ENCODE measurements around the gene EXD3. TPM values are rescaled to one million over a fixed set of nuclear protein-coding genes. Genes with fewer than 3 reads are reported as not detected.
A peak's percentile ranks its signal among the peaks of the same experiment; 100 is the strongest.

EXD3 gene
- total and polyA plus RNA-seq, 2 donors from 2014 or later = 18.9 to 44.5 TPM

DNA sequence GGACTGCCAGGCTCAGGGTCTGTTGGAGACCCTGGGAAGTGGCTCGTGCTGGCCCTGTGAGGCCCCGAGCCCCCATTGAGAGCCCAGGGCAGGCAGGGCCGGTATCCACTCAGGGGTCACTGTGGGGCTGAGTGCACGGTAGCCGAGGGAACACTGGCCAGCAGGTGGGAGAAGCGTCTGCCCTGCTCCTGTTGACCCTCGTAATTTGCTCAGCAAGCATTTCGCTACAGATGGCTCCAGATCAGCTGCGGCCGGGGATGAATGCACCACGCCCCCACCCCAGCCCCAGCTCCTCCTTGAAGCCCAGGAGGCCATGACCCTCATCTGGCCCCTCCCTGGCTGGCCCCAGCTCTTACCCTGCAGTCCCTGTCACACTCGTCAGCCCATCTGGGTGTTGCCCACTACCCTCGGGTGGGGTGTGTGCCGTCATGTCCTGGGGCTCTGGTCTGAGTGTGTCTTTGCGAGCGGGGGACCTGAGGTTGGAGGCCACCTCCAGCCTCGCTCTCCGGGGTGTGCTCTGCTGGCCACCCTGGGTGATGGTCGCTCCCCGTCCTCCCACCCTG is 114.8 kb downstream of the EXD3 start:
- Histone ChIP-seq H3K9me3 (ENCODE audit: control insufficient read depth in 2 of 3, insufficient read depth in 1 of 3, low read length in 3 of 3) (no peaks in the 10 kb centered on the region), H3K27ac (ENCODE audit: low read depth in 2 of 2, low read length in 2 of 2) (no peak overlapping the region), H3K36me3 (ENCODE audit: control insufficient read depth in 2 of 3, insufficient read depth in 3 of 3, low read length in 3 of 3) (no peaks in the 10 kb centered on the region), H3K9ac (ENCODE audit: low read length in 3 of 3) (no peak overlapping the region), H3K4me3 (ENCODE audit: low read length in 3 of 3) (no peak overlapping the region), H3K4me1 (ENCODE audit: control insufficient read depth in 2 of 3, insufficient read depth in 2 of 3, low read depth in 1 of 3, low read length in 3 of 3) (peaks cover 0 to 18% (median 11%) of the 10 kb centered on the region in 3 donors), H3K27me3 (ENCODE audit: control insufficient read depth, insufficient read depth, low read length) (no peaks in the 10 kb centered on the region)
- no peak for FAIRE-seq
- TF ChIP-seq, protein P1, sequence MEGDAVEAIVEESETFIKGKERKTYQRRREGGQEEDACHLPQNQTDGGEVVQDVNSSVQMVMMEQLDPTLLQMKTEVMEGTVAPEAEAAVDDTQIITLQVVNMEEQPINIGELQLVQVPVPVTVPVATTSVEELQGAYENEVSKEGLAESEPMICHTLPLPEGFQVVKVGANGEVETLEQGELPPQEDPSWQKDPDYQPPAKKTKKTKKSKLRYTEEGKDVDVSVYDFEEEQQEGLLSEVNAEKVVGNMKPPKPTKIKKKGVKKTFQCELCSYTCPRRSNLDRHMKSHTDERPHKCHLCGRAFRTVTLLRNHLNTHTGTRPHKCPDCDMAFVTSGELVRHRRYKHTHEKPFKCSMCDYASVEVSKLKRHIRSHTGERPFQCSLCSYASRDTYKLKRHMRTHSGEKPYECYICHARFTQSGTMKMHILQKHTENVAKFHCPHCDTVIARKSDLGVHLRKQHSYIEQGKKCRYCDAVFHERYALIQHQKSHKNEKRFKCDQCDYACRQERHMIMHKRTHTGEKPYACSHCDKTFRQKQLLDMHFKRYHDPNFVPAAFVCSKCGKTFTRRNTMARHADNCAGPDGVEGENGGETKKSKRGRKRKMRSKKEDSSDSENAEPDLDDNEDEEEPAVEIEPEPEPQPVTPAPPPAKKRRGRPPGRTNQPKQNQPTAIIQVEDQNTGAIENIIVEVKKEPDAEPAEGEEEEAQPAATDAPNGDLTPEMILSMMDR (IDR thresholded peaks at IDR 0.05; ENCODE audit: borderline replicate concordance, extremely low read depth, insufficient read depth) = no peak
- DNase-seq = peak in 4 of 5 donors; percentile 42 to 77 (median 61)
- intact Hi-C loops (cut with DNase I) = no loop called here

DNA sequence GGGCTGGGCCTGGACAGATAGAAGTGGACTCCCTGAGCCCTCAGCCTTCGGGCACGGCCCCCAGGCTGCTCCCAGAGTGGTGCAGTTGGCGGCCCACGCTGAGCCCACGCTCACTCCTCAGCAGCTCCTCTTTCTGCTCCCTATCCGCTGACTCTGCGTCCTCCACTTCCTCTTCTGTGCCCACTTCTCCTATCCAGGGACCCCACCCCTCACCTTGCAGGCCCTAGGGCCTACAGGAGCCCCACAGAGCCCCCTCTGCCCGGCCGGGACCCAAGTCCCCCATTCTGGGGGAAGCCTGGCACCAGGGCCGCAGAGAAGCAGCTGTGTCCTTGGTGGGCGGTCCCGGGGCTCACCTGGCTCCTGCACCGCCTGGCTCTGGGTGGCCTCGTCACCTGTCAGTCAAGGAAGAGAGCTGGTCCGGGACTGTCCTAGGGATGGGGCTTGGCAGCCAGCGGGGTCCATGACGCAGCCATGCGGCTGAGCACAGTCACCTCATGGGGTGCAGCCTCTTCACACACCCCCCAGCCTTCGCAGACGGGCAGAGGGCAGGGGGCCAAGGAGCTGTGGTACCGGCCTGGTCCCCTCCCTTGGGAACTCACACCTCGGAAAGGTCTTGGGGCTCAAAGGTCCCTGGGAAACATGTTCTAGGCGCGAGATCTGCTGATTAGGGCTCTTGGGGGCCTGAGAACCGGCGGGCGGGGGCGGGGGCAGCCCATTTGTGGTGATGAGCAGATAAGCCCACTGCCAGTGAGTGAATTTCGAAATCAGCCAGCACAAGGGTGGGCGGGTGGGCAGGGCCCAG is 115.5 kb downstream of the EXD3 start:
- peak in 2 of 5 donors; percentile 50 to 80 for DNase-seq
- intact Hi-C loops (cut with DNase I) = no loop called here
- H3K27ac ChIP-seq (ENCODE audit: low read depth in 2 of 2, low read length in 2 of 2) = no peak overlapping the region
- H3K4me1 ChIP-seq (ENCODE audit: control insufficient read depth in 2 of 3, insufficient read depth in 2 of 3, low read depth in 1 of 3, low read length in 3 of 3) = peaks cover 0 to 18% (median 11%) of the 10 kb centered on the region in 3 donors
- no peaks in the 10 kb centered on the region for H3K9me3 ChIP-seq (ENCODE audit: control insufficient read depth in 2 of 3, insufficient read depth in 1 of 3, low read length in 3 of 3)
- TF ChIP-seq, protein P1 (IDR thresholded peaks at IDR 0.05; ENCODE audit: borderline replicate concordance, extremely low read depth, insufficient read depth) = no peak
- no peak overlapping the region for H3K4me3 ChIP-seq (ENCODE audit: low read length in 3 of 3)
- H3K36me3 ChIP-seq (ENCODE audit: control insufficient read depth in 2 of 3, insufficient read depth in 3 of 3, low read length in 3 of 3) = no peaks in the 10 kb centered on the region
- H3K27me3 ChIP-seq (ENCODE audit: control insufficient read depth, insufficient read depth, low read length) = no peaks in the 10 kb centered on the region
- no peak overlapping the region for H3K9ac ChIP-seq (ENCODE audit: low read length in 3 of 3)
- FAIRE-seq = no peak

DNA sequence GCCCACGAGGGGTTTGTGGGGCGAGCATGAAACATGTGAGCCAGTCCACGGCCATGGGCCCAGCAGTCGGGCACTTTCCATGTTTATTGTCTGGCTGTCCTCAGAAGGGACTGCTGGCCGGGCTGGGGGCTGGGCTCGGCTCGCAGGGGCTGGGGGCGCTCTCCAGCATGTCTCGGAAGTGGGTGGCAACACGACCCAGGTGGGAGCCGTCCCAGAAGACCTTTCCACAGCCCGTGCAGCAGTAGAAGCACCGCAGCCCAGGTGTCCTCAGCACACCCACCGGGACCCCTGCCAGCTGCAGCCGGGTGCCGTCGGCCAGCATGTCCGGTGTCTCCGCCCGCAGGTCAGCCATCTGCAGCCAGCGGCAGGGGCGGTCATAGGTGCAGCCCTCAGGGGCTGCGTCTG is 116.1 kb downstream of the EXD3 start:
- Histone ChIP-seq H3K36me3 (ENCODE audit: control insufficient read depth in 2 of 3, insufficient read depth in 3 of 3, low read length in 3 of 3) (no peaks in the 10 kb centered on the region), H3K27ac (ENCODE audit: low read depth in 2 of 2, low read length in 2 of 2) (peak overlapping the region in 1 of 2 donors; percentile 78), H3K9me3 (ENCODE audit: control insufficient read depth in 2 of 3, insufficient read depth in 1 of 3, low read length in 3 of 3) (no peaks in the 10 kb centered on the region), H3K9ac (ENCODE audit: low read length in 3 of 3) (no peak overlapping the region), H3K27me3 (ENCODE audit: control insufficient read depth, insufficient read depth, low read length) (no peaks in the 10 kb centered on the region), H3K4me3 (ENCODE audit: low read length in 3 of 3) (no peak overlapping the region), H3K4me1 (ENCODE audit: control insufficient read depth in 2 of 3, insufficient read depth in 2 of 3, low read depth in 1 of 3, low read length in 3 of 3) (peaks cover 0 to 18% (median 11%) of the 10 kb centered on the region in 3 donors)
- DNase-seq = peak in 2 of 5 donors; percentile 71 to 81
- intact Hi-C loops (cut with DNase I) = no loop called here
- FAIRE-seq = no peak
- TF ChIP-seq, protein P1 (IDR thresholded peaks at IDR 0.05; ENCODE audit: borderline replicate concordance, extremely low read depth, insufficient read depth) = no peak
